ENCODE data around the gene COPS9.

The COPS9 gene

GRCh38 chr2:240147911-240148587 lies 11.9 kb upstream of the COPS9 start:
- DNase-seq (ENCODE audit: low read depth in 2 of 2) = no peak

DNA sequence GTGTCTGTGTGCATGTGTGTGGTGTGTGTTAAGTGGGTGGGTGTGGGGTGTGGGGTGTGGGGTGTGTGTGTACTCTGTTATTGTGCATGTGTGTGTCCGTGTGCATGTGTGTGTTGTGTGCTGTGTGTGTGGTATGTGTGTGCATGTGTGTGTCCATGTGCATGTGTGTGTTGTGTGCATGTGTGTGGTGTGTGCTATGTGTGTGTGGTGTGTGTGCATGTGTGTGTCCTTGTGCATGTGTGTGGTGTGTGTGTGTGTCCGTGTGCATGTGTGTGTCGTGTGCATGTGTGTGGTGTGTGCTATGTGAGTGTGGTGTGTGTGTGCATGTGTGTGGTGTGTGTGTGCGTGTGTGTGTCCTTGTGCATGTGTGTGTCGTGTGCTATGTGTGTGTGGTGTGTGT lies 11.3 kb upstream of the COPS9 start:
- no peak for DNase-seq (ENCODE audit: low read depth in 2 of 2)

- no peak for DNase-seq (ENCODE audit: low read depth in 2 of 2)
Observed at GRCh38 chr2:240146627-240147278, 10.6 kb upstream of the COPS9 start.

GRCh38 chr2:240146141-240146561 lies 10.0 kb upstream of the COPS9 start:
- no peak for DNase-seq (ENCODE audit: low read depth in 2 of 2)

DNA sequence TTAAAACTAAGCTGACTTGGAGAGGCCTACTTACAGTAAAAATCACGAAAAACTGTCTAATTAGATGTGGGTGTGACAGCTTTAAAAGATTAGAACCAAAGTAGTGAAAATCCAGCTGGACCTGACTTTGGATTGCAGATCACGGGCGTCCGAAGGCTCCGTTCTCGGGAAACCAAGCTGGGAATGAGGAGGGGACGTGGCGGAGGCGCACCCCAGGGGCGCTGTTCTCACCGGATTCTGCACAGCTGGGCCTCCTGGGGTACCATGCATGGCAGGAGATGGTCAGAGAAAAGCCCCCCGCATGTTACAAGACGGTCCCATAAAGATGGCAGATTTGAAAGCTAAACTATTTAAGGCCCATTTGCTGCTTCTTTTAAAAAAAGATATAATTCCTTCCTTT lies 9.4 kb upstream of the COPS9 start:
- no peak for DNase-seq (ENCODE audit: low read depth in 2 of 2)

DNA sequence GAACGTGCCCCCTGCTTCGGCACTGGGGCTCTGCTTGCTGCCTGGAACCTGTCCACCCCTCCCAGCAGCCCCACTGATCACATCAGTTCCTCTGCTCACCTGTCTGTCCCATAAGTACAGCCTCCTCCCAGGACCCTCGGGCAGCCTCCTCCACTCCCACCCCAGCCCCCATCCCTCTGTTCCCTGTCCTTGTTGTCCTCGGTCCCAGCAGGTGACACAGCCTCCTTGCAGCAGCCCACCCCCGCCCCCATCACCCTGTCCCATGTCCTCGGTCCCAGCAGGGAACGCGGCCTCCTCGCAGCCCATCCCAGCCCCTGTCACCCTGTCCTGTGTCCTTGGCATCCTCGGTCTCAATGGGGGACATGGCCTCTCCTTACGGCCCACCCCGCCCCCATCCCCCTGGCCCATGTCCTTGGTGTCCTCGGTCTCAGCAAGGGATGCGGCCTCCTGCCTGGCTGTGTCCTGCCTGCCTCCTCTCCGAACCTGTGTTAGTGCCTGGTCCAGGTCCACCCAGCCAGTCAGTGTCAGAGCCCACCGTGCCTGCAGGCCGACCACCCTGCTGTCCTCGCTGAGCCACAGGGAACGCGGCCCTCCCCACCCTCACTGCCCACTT lies 8.7 kb upstream of the COPS9 start:
- no peak for DNase-seq (ENCODE audit: low read depth in 2 of 2)

GRCh38 chr2:240143801-240144648 lies 7.9 kb upstream of the COPS9 start:
- DNase-seq (ENCODE audit: low read depth in 2 of 2) = peak; percentile 54 to 56

GRCh38 chr2:240143276-240143675 lies 7.2 kb upstream of the COPS9 start:
- DNase-seq (ENCODE audit: low read depth in 2 of 2) = no peak

GRCh38 chr2:240142859-240143258 lies 6.8 kb upstream of the COPS9 start:
- no peak for DNase-seq (ENCODE audit: low read depth in 2 of 2)

DNA sequence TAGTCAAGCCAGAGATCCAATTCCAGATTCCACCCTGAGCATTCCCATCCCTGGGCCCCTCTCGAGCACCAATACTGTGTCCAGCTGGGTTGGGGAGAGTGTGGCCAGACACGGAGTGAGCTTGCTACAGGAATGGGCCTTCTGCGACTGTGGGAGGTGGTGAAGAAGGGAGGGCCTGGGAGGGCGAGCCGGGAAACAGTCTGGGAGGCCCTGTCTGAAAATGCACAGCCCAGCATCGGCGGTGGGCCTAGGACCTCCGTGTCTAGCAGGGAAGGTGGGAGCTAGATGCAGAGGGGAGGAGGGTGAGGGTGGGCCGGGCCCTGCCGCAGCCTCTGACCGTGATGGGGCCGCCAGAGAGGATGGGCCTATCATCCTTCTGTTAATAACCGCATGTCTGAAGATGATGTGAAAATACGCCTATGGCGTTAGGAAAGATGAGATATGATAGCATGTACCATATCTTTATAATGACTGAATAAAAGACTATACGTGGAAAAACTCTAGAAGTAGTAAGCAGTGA lies 6.2 kb upstream of the COPS9 start:
- no peak for DNase-seq (ENCODE audit: low read depth in 2 of 2)

- no peak for DNase-seq (ENCODE audit: low read depth in 2 of 2)
Observed at GRCh38 chr2:240141736-240142135, 5.6 kb upstream of the COPS9 start.

DNA sequence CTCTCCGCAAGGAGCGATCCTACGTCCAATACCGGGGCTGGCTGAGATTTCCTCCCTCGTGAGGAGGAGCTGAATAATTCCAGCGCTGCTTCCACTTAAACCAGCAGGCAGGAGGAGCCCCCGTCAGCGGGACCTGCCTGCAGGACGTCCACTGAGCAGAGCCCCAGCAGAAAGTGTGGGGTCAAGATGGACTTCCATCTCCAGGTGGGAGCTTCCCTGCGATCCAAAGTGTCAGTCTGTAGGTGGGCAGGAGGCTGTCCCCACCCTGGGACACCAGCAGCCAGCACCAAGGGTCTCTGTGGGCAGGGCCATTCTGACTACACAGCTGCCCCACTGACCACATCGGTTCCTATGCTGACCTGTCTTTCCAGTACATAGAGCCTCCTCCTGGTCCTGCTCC lies 4.8 kb upstream of the COPS9 start:
- DNase-seq (ENCODE audit: low read depth in 2 of 2) = no peak

GRCh38 chr2:240140511-240140910 lies 4.4 kb upstream of the COPS9 start, which contains the start of gene OTOS:
OTOS (minus strand) TSS chr2:240140658; CDS start chr2:240140326, 332 bp downstream.
- DNase-seq (ENCODE audit: low read depth in 2 of 2) = no peak

GRCh38 chr2:240139666-240140393 lies 3.7 kb upstream of the COPS9 start:
- no peak for DNase-seq (ENCODE audit: low read depth in 2 of 2)

DNA sequence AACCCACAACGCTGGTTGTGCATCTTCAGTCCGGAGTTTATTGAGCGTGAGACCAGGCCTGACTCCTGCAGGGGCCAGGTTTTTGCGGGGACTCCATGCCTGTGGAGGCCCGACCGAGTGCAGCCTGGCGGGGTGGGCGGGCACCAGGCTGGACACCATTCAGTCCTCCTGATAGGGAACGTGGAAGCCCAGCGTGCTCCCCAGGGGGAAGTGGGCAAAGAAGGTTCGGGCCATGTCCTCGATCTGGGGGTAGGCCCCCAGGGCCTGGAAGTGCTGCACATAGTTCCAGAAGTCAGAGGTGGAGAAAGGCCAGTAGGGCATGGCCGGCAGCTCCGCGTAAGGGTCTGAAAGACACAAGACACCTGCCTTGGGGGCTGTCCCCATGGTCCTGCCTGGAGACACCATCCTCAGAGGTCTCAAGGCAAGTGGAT lies 2.9 kb upstream of the COPS9 start:
- DNase-seq (ENCODE audit: low read depth in 2 of 2) = no peak

GRCh38 chr2:240138254-240138984 lies 2.3 kb upstream of the COPS9 start:
- no peak for DNase-seq (ENCODE audit: low read depth in 2 of 2)

DNA sequence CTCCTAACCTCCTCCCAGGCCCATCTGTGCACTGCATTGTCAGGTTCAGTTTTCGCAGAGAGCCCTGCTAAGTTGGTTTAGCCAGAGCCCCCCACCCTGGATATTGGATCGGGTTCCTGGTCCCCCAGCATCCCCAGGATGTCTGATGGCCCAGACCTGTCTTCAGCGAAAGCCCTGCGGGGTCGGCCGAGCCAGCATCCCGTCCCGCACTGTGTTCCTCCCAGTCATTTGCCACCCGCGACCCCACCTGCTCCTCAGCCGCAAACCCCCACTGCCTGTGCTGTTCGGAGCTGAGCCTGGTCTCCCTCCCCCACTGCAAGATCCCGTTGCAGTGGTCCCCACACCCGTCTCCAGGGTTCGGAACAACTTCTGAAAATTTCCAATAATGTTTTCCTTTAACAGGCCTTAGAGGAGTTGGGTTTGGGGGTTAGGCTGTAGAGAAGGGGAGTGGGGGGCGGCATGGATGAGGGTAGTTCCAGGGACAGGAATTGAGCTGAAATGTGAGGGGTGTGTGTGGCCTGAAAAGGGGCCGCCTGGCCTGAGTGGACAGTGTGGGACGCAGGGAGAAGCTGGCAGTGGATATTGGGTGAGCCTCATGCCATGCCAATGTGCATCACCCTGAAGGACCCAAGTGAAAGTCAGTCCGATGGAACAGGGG lies 1.6 kb upstream of the COPS9 start:
- DNase-seq (ENCODE audit: low read depth in 2 of 2) = no peak

DNA sequence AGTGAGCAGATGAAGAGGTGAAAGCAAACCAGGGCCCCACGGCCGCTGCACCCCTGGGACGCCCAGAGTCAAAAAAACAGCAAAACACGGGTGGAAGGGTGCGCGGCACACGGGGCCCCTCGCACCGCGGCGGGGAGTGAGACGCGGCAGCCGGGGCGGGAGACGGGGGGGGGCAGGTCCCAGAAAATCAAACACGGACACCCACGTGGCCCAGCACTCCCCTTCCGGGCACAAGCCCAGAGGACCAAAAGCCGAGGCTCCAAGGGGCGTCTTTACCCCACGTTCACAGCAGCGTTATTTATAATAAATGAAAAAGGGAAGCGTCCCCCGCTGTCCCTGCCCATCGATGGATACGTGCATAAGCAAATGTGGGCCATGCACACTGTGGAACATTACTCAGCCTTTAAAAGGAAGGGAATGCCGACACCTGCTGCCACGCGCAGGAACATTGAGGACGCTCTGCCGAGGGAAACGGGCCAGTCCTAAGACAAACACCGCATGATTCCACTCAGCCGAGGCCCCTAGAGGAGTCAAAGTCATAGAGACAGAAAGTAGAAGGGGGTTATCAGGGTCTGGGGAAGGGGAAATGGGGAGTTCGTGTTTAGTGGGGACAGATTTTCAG lies 677 bp upstream of the COPS9 start:
- DNase-seq (ENCODE audit: low read depth in 2 of 2) = no peak

- no peak for DNase-seq (ENCODE audit: low read depth in 2 of 2)
Observed at GRCh38 chr2:240135706-240136012, 446 bp downstream of the COPS9 start.

Measured in stimulated activated CD8-positive, alpha-beta memory T cell treated with anti-CD3 and anti-CD28 coated beads, Interleukin-15, amount 100 ng/mL, for 4 hours (primary cell).